ENCODE data around the gene GLUD2.
"Not testable (repeated sequence)": the region's sequence is repeated elsewhere in the genome, so short reads cannot be mapped to it uniquely, and the experiment has no call there.

Gene GLUD2

DNA sequence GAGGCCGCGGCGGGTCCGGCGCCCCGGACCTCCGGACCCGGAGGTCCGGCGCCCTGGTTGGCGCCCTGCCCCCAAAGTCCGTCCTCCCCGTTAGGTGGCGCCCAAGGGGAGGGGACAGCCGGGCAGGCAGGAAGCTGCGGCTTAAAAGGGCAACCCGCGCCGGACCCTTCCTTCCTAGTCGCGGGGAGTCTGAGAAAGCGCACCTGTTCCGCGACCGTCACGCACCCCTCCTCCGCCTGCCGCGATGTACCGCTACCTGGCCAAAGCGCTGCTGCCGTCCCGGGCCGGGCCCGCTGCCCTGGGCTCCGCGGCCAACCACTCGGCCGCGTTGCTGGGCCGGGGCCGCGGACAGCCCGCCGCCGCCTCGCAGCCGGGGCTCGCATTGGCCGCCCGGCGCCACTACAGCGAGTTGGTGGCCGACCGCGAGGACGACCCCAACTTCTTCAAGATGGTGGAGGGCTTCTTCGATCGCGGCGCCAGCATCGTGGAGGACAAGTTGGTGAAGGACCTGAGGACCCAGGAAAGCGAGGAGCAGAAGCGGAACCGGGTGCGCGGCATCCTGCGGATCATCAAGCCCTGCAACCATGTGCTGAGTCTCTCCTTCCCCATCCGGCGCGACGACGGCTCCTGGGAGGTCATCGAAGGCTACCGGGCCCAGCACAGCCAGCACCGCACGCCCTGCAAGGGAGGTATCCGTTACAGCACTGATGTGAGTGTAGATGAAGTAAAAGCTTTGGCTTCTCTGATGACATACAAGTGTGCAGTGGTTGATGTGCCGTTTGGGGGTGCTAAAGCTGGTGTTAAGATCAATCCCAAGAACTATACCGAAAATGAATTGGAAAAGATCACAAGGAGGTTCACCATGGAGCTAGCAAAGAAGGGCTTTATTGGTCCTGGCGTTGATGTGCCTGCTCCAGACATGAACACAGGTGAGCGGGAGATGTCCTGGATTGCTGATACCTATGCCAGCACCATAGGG lies at the start of gene GLUD2:
GLUD2 (plus strand) TSS at position 170 of the 979 bp plus-strand sequence; CDS start at position 245, 75 bp downstream.
- not testable (repeated sequence) for DNase-seq (ENCODE audit: low spot score); FAIRE-seq

GRCh38 chrX:120999413-120999812 lies 48.0 kb upstream of the GLUD2 start:
- DNase-seq (ENCODE audit: low spot score) = no peak
- no peak for FAIRE-seq

DNA sequence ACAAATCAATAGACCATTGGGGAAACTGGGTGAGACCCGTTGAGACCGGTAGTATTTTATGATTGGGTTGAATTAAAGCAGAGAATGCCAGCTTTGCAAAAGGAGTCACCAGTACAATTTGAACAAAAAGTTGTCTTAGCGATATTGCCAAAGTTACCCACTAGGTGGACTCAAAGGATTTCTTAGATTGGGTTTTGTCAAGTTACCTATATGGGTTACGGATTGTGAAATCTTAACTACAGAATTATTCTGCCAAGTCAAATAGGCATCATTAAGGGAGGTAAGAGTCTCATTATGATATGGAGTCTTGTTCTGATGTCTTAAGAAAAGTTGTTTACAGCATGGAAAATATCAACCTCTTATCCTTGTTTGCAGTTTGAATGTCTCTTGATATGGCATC lies 46.8 kb upstream of the GLUD2 start:
- FAIRE-seq (no peak), DNase-seq (ENCODE audit: low spot score) (peak; percentile 4)

DNA sequence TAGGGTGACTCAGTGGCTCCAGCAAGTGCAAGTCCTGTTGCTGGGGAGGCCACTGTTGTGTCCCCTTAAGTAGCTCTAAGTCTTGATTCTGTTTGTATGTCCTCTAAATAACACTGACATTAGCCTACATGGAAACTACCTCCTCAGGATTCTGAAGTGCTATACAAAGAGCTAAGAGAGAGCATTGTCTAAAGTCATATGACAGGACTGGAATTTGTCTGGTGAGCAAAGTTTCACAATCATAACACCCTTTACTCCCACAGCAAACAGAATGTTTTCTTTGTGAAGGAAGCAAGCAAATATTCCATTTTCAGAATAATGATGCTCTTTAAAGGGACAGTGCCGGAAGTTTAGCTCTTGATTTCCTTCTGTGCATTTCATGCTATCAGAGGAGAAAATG lies 38.5 kb upstream of the GLUD2 start:
- DNase-seq (ENCODE audit: low spot score) = no peak
- no peak for FAIRE-seq

GRCh38 chrX:121009764-121010163 lies 37.6 kb upstream of the GLUD2 start:
- DNase-seq (ENCODE audit: low spot score) (no peak), FAIRE-seq (no peak)

- DNase-seq (ENCODE audit: low spot score) = no peak
- no peak for FAIRE-seq
Observed at GRCh38 chrX:121010218-121010617, 37.2 kb upstream of the GLUD2 start.

DNA sequence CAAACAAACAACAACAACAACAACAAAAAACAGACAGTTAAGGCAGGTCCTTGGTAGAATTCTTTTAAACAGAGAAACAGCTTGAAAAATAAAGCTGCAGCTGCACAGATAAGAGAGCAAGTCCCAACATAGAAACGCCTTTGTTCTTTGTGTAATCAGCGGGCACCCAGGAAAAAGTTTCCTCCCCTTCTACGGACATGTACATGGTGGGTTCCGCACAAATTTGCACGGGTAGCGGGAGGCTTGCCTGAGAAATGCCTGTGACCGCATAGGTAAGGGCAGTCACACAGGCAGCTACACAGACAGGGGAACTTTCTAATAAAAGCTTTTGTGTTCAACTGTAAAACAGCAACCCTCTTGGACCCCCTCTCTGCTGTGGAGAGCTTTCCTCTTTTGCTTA lies 36.2 kb upstream of the GLUD2 start:
- FAIRE-seq = no peak
- DNase-seq (ENCODE audit: low spot score) = no peak

GRCh38 chrX:121013897-121014455 lies 33.4 kb upstream of the GLUD2 start:
- DNase-seq (ENCODE audit: low spot score) (no peak), FAIRE-seq (no peak)

DNA sequence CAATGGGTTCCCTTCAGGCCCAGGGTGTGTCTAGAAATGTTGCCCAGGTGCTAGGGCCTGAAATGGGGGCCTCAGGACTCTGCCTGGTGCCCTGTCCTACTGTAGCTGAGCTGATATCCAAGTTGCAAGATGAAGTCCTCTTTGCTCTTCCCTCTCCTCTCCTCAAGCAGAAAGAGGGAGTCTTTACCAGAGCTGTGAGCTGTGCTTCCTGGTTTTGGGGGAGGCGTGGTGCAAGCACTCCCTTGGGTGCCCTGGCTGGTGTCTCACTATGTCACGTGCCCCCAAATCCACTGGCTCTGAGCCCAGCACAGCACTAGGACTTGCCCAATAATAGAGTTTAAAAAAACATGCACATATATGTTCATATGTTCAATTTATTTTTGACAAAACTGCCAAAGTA lies 32.6 kb upstream of the GLUD2 start:
- FAIRE-seq (no peak), DNase-seq (ENCODE audit: low spot score) (no peak)

GRCh38 chrX:121028419-121028818 lies 19.0 kb upstream of the GLUD2 start:
- FAIRE-seq (no peak), DNase-seq (ENCODE audit: low spot score) (no peak)

- DNase-seq (ENCODE audit: low spot score) (no peak), FAIRE-seq (no peak)
Observed at GRCh38 chrX:121030083-121030482, 17.3 kb upstream of the GLUD2 start.

DNA sequence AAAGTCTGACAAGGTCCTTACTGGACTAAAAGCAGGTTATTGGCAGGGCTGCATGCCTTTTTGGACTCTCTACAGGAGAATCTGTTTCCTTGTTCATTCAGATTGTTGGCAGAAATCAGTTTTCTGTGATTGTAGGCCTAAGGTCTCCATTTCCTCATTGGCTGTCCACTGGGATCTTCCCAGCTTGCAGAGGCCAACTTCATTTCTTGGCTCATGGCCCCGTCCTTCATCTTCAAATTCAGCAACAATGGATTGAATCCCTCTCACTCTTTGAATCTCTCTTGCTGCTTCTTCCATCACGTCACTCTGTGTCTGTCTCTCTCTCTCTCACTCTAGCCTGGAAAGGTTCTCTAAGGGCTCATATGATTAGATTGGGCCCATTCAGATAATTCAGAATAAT lies 14.9 kb upstream of the GLUD2 start:
- no peak for DNase-seq (ENCODE audit: low spot score)
- no peak for FAIRE-seq

GRCh38 chrX:121036137-121036536 lies 11.3 kb upstream of the GLUD2 start:
- DNase-seq (ENCODE audit: low spot score) (no peak), FAIRE-seq (no peak)

- FAIRE-seq = no peak
- DNase-seq (ENCODE audit: low spot score) = no peak
Observed at GRCh38 chrX:121036951-121037350, 10.5 kb upstream of the GLUD2 start.

DNA sequence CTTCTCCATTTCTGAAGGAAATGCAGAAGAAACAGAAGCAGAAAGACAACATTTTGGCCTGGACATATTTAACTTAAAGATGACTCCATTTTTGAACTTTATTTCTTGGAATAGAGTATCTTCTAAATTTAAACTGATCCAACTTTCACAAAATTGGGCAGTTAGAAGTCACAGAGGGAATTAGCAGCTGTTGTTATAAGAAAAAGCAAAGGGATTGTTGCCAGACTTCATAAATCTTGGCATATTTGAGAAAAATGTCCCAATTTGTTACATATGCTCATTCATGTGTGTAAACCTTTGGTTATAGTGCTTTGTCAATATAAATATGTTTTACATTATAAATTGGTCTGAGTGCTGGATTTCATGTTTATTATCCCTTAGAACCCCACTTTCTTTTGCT lies 3.4 kb downstream of the GLUD2 start:
- FAIRE-seq = no peak
- no peak for DNase-seq (ENCODE audit: low spot score)

- FAIRE-seq (no peak), DNase-seq (ENCODE audit: low spot score) (no peak)
Observed at GRCh38 chrX:121052122-121052521, 4.7 kb downstream of the GLUD2 start.

DNA sequence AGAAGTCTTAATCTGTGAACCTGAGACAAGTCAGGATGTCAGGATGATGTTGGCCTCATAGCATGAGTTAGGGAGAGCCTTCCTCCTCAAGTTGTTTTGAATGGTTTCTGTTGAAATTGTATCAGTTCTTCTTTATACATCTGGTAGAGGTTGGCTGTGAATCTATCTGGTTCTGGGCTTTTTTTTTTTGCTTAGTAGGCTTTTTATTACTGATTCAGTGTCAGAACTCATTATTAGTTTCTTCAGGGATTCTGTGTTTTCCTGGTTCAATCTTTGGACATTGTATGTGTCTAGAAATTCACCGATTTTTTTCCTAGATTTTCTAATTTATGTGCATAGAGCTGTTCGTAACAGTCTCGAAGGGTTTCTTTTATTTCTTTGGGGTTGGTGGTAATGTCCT lies 14.9 kb downstream of the GLUD2 start:
- FAIRE-seq = no peak

DNA sequence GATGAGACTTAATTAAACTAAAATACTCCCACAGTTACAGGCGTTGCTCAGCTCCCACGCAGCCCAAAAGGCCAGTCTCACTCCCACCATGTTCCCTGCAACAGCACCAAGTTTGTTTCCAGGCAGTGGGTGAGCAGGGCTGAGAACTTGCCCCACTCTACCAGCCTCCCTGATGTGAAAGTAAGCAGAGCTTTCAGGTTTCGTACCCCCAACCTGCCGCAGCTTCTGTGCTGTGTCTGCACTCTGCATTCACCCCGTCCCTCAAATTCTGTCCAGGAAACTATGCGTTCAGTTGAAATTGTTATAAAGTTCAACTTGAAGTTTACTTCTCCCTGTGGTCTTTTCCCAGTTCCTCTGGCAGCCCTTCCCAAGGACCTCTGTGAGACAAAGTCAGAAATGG lies 17.2 kb downstream of the GLUD2 start:
- DNase-seq (ENCODE audit: low spot score) (no peak), FAIRE-seq (no peak)

More for the DNA sequence above, 14.9 kb downstream of the GLUD2 start:
- no peak for DNase-seq (ENCODE audit: low spot score)

- not testable (repeated sequence) for FAIRE-seq; DNase-seq (ENCODE audit: low spot score)
Observed at GRCh38 chrX:121084247-121084646, 36.8 kb downstream of the GLUD2 start.

- DNase-seq (ENCODE audit: low spot score) = no peak
- no peak for FAIRE-seq
Observed at GRCh38 chrX:121084903-121085611, 37.6 kb downstream of the GLUD2 start.

- DNase-seq (ENCODE audit: low spot score) (no peak), FAIRE-seq (no peak)
Observed at GRCh38 chrX:121085612-121086010, 38.2 kb downstream of the GLUD2 start.

DNA sequence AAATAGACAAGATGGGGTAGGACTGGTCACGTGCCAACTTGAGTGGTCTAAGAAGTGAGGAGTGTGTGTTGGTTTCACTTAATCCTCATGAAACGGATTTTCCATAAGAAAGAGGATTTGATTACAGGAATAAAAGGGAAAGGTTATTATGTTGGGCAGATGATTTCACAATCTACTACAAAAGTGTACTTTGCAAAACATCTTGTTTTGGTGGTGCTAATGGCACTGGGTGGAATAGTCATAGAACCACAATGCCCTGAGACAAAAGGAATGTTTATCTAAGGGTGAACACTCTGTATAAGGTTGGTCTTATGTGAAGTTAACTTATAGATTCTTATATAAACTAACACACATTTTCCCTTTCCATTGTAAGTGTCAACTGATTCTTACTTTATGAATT lies 45.6 kb downstream of the GLUD2 start:
- FAIRE-seq = no peak

More for the DNA sequence above, 45.6 kb downstream of the GLUD2 start:
- no peak for DNase-seq (ENCODE audit: low spot score)
